ENCODE measurements around the gene ADCY3. TPM values are rescaled to one million over a fixed set of nuclear protein-coding genes. Genes with fewer than 3 reads are reported as not detected.
"Not testable (repeated sequence)": the region's sequence is repeated elsewhere in the genome, so short reads cannot be mapped to it uniquely, and the experiment has no call there.

The ADCY3 gene
- total and polyA plus RNA-seq, 2 donors from 2014 or later = 21.1 to 44.6 TPM

- no peak overlapping the region for H3K9ac ChIP-seq (ENCODE audit: low read length in 3 of 3)
- no peak overlapping the region for H3K4me3 ChIP-seq (ENCODE audit: low read length in 3 of 3)
- peak in 1 of 5 donors; percentile 10 for DNase-seq
- FAIRE-seq = no peak
- no peaks in the 10 kb centered on the region for H3K9me3 ChIP-seq (ENCODE audit: control insufficient read depth in 2 of 3, insufficient read depth in 1 of 3, low read length in 3 of 3)
- H3K27ac ChIP-seq (ENCODE audit: low read depth in 2 of 2, low read length in 2 of 2) = no peak overlapping the region
- intact Hi-C loops (cut with DNase I) = no loop called here
- TF ChIP-seq, protein P1, sequence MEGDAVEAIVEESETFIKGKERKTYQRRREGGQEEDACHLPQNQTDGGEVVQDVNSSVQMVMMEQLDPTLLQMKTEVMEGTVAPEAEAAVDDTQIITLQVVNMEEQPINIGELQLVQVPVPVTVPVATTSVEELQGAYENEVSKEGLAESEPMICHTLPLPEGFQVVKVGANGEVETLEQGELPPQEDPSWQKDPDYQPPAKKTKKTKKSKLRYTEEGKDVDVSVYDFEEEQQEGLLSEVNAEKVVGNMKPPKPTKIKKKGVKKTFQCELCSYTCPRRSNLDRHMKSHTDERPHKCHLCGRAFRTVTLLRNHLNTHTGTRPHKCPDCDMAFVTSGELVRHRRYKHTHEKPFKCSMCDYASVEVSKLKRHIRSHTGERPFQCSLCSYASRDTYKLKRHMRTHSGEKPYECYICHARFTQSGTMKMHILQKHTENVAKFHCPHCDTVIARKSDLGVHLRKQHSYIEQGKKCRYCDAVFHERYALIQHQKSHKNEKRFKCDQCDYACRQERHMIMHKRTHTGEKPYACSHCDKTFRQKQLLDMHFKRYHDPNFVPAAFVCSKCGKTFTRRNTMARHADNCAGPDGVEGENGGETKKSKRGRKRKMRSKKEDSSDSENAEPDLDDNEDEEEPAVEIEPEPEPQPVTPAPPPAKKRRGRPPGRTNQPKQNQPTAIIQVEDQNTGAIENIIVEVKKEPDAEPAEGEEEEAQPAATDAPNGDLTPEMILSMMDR (IDR thresholded peaks at IDR 0.05; ENCODE audit: borderline replicate concordance, extremely low read depth, insufficient read depth) = no peak
- no peaks in the 10 kb centered on the region for H3K27me3 ChIP-seq (ENCODE audit: control insufficient read depth, insufficient read depth, low read length)
- H3K4me1 ChIP-seq (ENCODE audit: control insufficient read depth in 2 of 3, insufficient read depth in 2 of 3, low read depth in 1 of 3, low read length in 3 of 3) = no peaks in the 10 kb centered on the region
- H3K36me3 ChIP-seq (ENCODE audit: control insufficient read depth in 2 of 3, insufficient read depth in 3 of 3, low read length in 3 of 3) = no peaks in the 10 kb centered on the region
These were observed 83.8 kb downstream of the ADCY3 start for GRCh38 chr2:24836206-24836605.

DNA sequence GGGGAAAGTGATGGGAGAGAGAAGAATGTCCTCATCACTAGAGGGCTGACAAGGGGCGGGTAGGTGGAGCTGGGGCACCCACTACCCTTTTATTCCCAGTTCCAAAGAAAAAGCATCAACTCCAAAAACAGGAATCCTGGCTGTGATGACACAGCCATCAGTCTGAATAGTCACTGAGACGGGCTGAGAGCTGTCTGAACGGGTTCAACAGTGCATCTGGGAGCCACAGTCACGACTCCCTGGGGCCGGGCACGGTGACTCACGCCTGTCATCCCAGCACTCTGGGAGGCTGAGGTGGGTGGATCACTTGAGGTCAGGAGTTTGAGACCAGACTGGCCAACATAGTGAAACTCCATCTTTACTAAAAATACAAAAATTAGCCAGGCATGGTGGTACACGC is 84.6 kb downstream of the ADCY3 start:
- H3K27me3 ChIP-seq (ENCODE audit: control insufficient read depth, insufficient read depth, low read length); FAIRE-seq; H3K4me3 ChIP-seq (ENCODE audit: low read length in 3 of 3); H3K9me3 ChIP-seq (ENCODE audit: control insufficient read depth in 2 of 3, insufficient read depth in 1 of 3, low read length in 3 of 3); H3K27ac ChIP-seq (ENCODE audit: low read depth in 2 of 2, low read length in 2 of 2); H3K9ac ChIP-seq (ENCODE audit: low read length in 3 of 3); H3K36me3 ChIP-seq (ENCODE audit: control insufficient read depth in 2 of 3, insufficient read depth in 3 of 3, low read length in 3 of 3); intact Hi-C loops (cut with DNase I); H3K4me1 ChIP-seq (ENCODE audit: control insufficient read depth in 2 of 3, insufficient read depth in 2 of 3, low read depth in 1 of 3, low read length in 3 of 3): not testable (repeated sequence)
- peak in 1 of 5 donors; percentile 39 for DNase-seq

- H3K4me3 ChIP-seq (ENCODE audit: low read length in 3 of 3) = no peak overlapping the region
- no peaks in the 10 kb centered on the region for H3K9me3 ChIP-seq (ENCODE audit: control insufficient read depth in 2 of 3, insufficient read depth in 1 of 3, low read length in 3 of 3)
- no peaks in the 10 kb centered on the region for H3K4me1 ChIP-seq (ENCODE audit: control insufficient read depth in 2 of 3, insufficient read depth in 2 of 3, low read depth in 1 of 3, low read length in 3 of 3)
- no peaks in the 10 kb centered on the region for H3K27me3 ChIP-seq (ENCODE audit: control insufficient read depth, insufficient read depth, low read length)
- no peaks in the 10 kb centered on the region for H3K36me3 ChIP-seq (ENCODE audit: control insufficient read depth in 2 of 3, insufficient read depth in 3 of 3, low read length in 3 of 3)
- TF ChIP-seq, protein P1 (IDR thresholded peaks at IDR 0.05; ENCODE audit: borderline replicate concordance, extremely low read depth, insufficient read depth) = no peak
- no peak overlapping the region for H3K27ac ChIP-seq (ENCODE audit: low read depth in 2 of 2, low read length in 2 of 2)
- no peak for FAIRE-seq
- H3K9ac ChIP-seq (ENCODE audit: low read length in 3 of 3) = no peak overlapping the region
- peak in 2 of 5 donors; percentile 28 to 50 for DNase-seq
- intact Hi-C loops (cut with DNase I) = no loop called here
These were observed 85.2 kb downstream of the ADCY3 start for GRCh38 chr2:24834733-24835395.

DNA sequence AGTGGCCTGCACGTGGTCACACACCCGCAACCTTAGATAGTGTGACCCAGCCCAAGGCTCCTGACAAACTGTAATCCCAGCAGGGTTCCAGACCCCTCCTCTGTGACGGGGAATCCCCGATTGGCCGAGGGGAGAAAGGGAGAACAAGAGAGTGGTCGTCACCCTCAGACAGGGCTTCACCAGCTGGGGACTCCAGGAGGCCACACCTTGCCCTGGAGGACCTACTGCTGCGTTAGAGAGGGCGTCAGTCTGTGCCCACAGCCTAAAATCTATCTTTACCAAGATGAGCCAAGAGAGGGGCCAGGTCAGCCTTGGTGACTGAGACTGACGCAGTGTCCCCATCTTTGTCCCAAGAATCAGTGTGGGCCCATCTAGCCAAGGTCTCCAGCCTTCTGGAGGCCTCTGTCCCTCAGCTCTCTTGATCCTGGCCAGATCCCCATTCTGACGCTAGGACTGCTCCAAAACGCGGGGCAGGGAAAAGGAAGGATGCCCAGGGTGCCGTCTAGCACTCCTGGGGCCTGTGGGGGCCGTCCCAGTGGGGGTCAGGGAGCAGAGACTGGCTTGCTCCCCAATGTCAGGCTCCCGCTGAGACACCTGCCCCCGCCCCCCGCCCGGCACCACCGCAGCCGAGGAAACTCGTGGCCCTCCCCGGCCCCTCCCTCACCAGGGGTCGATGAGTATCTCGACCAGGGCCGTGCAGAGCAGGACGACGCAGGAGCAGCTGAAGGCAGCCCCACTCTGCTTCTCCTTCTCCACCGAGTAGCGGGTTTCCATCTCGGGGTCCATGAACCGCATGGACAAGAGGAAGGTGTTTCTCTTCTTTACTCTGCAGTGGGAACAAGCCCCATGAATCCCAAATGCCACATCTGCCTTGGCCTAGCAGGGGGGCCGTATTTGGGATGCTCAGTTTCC is 86.0 kb downstream of the ADCY3 start:
- TF ChIP-seq, protein P1 (IDR thresholded peaks at IDR 0.05; ENCODE audit: borderline replicate concordance, extremely low read depth, insufficient read depth) = no peak
- no peak overlapping the region for H3K4me3 ChIP-seq (ENCODE audit: low read length in 3 of 3)
- FAIRE-seq (no peak), DNase-seq (peak in 2 of 5 donors; percentile 47 to 61)
- no peak overlapping the region for H3K27ac ChIP-seq (ENCODE audit: low read depth in 2 of 2, low read length in 2 of 2)
- intact Hi-C loops (cut with DNase I) = no loop called here
- no peaks in the 10 kb centered on the region for H3K27me3 ChIP-seq (ENCODE audit: control insufficient read depth, insufficient read depth, low read length)
- H3K36me3 ChIP-seq (ENCODE audit: control insufficient read depth in 2 of 3, insufficient read depth in 3 of 3, low read length in 3 of 3) = no peaks in the 10 kb centered on the region
- H3K4me1 ChIP-seq (ENCODE audit: control insufficient read depth in 2 of 3, insufficient read depth in 2 of 3, low read depth in 1 of 3, low read length in 3 of 3) = no peaks in the 10 kb centered on the region
- no peak overlapping the region for H3K9ac ChIP-seq (ENCODE audit: low read length in 3 of 3)
- no peaks in the 10 kb centered on the region for H3K9me3 ChIP-seq (ENCODE audit: control insufficient read depth in 2 of 3, insufficient read depth in 1 of 3, low read length in 3 of 3)
